HG03175 (cell line): ENCODE results near the gene TMEM236.
"Not testable (repeated sequence)": the region's sequence is repeated elsewhere in the genome, so short reads cannot be mapped to it uniquely, and the experiment has no call there.

Experiments
- ATAC-seq: cut with Tn5 transposase; IDR thresholded peaks from one replicate; pipeline ENCODE4 v1.9.1; 2021; ENCODE audit warnings: mild to moderate bottlenecking, moderate library complexity; ENCODE audit not compliant: unreplicated experiment

Gene TMEM236

GRCh38 chr10:17751781-17752445, at the start of gene TMEM236:
TSS of gene TMEM236 (plus strand) at chr10:17752201. CDS start at chr10:17752296, 95 bp downstream.
- no peak for ATAC-seq

GRCh38 chr10:17703706-17704105, 48.3 kb upstream of the TMEM236 start:
- no peak for ATAC-seq

DNA sequence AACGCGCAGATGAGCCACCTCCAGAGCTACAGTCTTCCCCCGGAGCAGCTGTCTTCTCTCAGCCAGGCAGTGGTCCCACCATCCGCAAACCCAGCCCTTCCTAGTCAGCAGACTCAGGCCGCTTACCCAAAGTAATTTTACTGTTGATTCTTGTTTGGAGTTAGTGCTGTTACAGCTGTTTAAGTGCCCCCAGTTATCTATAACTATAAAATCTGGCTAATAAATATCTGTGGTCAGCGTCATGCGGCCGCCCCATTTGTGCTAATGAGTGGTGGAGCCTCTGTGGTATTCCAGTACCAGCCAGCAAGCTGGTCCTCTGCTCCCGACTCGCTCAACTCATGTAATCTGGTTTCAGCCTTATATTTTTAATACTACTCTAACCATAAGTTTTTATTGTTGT, 43.2 kb upstream of the TMEM236 start:
- ATAC-seq: no peak

GRCh38 chr10:17709492-17709891, 42.5 kb upstream of the TMEM236 start:
- ATAC-seq: no peak

DNA sequence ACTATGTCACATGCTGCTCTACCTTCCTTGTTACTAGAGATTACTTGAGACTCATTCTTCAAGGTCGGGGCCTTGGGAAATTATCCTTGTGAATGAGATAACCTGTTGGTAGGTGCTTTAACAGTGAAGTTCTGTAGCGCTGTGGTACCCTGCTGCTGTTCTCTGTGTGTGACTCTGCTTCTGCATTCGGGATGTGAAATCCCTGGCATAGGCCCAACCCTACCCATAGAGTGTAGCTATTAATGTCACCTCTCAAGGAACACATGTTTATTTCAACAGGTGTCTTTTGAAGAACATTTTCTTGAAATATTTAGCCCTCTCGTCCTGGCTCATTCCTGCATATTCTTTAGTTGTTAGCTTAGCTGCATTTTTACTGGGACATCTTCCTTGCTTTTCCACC, 41.8 kb upstream of the TMEM236 start:
- ATAC-seq: no peak

- ATAC-seq: no peak
These were observed 39.9 kb upstream of the TMEM236 start for GRCh38 chr10:17712053-17712452.

GRCh38 chr10:17712717-17713471, 39.1 kb upstream of the TMEM236 start:
- no peak for ATAC-seq

DNA sequence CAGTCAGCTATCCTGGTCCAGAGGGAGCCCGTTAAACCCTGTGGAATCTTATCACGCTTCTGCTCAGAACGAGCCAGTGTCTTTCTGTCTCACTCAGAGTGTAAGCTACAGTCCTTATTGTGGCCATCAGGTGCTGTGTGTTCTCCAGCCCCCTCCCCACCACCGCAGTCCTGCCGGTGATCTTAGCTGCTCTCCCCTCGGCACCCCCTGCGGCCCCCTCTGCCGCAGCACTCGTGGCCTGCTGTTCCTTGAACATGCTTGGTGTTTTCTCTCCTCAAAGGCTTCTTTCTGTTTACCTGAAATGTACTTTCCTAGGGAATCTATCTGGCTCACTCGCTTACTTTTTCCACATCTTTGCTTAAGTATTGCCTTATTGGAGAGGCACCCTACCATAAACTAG, 38.2 kb upstream of the TMEM236 start:
- no peak for ATAC-seq

- ATAC-seq: no peak
These were observed 35.8 kb upstream of the TMEM236 start for GRCh38 chr10:17716161-17716560.

- ATAC-seq: not testable (repeated sequence)
These were observed 29.5 kb upstream of the TMEM236 start for GRCh38 chr10:17722317-17723014.

DNA sequence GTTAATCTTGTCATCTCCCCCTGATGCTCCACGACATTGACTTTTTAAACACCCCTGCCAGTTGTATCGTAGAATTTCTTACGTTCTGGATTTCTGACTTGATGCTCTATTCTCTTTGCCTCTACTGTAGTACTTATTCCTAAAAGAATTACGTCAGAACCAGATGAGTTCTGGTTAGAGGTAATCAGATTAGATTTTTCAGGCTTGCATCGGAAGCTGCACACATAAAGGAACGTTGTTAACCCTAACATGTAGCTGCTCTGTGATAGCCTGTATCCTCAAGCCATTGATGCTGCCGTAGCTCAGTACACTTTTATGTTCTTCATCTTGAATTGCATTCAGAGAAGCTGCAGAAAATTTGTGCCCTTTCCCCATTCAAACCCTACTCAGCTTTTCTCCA, 26.3 kb upstream of the TMEM236 start:
- no peak for ATAC-seq

DNA sequence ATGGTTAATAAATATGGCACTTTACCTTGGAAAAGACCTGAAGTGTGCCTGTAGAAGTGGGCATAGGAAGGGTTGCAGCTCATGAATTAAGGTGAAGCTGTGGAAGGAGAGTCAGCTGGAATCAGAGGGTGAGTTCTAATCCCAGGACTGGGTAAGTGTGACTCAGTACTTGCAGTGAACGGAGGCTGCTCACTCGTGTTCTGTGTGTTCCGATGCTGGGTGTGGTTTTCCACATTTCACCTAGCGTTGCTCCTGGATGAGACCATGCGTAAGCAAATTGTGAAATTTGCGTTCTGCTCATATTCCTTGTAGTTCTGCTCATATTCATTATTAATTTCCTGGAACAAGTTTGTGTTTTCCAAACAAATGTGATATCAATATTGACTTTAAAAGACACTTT, 22.4 kb upstream of the TMEM236 start:
- no peak for ATAC-seq

DNA sequence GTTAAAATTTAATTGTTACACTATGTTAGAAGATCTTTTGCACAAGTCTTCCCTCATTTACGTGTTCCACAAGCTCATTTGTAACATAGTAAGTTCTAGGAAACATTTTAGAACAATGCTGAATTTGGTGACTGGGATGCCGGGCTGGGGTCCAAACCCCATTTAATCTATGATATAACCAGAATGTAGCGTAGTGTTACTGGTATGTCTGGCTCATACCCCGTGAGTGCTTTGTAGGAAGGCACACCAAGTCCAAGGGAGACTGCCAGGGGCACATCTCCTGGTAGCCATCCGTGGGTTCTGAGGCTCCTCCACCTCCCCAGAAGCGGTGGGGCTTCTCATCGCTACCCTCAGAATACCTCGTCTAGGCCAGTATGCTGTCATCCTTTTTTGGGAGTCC, 21.3 kb upstream of the TMEM236 start:
- no peak for ATAC-seq

- no peak for ATAC-seq
These were observed 20.5 kb upstream of the TMEM236 start for GRCh38 chr10:17731331-17732020.

GRCh38 chr10:17733620-17734019, 18.4 kb upstream of the TMEM236 start:
- ATAC-seq: no peak

DNA sequence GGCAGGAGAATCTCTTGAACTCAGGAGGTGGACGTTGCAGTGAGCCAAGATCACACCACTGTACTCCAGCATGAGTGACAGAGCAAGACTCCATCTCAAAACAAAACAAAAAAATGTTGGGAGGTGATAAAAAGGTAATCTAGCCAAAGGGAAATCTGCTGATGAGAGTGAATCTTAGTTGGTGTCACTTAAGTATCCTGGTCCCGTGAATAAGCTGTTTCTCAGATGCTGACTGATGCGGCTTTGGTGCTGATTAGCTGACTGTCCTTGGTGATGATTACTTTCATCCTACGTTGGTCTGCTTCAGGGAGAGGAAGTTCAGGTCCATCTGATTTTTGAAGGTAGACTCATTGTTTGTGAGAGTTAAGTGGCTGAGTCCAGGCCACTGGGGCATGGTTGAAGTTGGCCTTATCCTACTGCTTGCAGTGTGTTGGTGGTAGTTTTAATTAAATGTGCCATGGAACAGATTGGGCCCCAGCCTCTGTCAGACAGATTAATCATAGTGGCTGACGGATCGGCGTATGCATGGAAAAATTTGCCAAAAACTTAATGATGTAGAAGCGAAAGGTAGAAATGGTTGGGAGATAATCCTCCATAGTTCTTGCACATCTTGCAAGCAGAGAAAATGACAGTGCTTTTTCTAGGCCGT, 17.4 kb upstream of the TMEM236 start:
- no peak for ATAC-seq

- ATAC-seq: no peak
These were observed 16.6 kb upstream of the TMEM236 start for GRCh38 chr10:17735166-17735941.

GRCh38 chr10:17736223-17736622, 15.8 kb upstream of the TMEM236 start:
- ATAC-seq: no peak

- peak; percentile 50 for ATAC-seq
These were observed 14.7 kb upstream of the TMEM236 start for GRCh38 chr10:17737027-17737965.
